Measurements from ENCODE around the gene ADGRF4.

Gene ADGRF4

GRCh38 chr6:47681201-47681990 lies 17.0 kb upstream of the ADGRF4 start:
- no peak for DNase-seq (ENCODE audit: low read depth in 2 of 2)

DNA sequence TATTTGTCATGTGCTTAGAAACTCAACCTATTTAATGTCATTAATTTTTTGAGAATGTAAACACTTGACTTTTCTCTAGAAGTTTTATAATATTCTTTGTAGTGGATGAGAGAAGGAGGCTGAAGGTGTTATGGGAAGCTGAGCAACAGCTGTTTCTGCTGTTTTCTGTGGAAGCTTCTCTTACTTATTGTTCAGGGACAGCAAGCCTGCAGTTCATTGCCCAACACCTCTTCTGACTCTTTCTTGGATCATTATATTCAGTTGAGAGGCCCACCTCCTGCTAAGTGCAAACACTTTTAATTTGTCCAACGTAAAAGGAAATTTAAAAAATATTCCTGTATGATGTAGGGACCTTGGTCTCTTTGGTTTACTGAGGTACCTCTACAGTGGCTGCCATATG lies 12.0 kb upstream of the ADGRF4 start:
- DNase-seq (ENCODE audit: low read depth in 2 of 2): no peak

DNA sequence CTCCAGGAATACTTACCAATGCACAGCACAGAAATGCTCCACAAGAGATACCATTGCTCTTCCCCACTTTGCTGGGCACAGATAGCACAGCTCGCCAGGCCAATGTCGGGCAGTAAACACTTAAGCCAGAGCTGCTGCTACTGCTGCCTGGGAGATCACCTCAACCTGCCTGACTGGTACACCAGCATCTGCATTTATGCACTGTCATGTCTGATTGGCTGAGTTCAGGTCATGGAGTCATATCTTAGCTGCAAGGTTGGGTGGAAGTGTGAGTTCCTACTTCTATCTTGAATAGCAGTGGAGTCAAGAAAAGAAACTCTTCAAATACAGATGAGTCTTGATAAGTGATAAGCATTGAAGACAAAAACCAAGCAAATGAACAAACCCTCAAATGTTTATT lies 10.9 kb upstream of the ADGRF4 start:
- DNase-seq (ENCODE audit: low read depth in 2 of 2): no peak

- DNase-seq (ENCODE audit: low read depth in 2 of 2): no peak
Measured at GRCh38 chr6:47690214-47690613, 8.2 kb upstream of the ADGRF4 start.

DNA sequence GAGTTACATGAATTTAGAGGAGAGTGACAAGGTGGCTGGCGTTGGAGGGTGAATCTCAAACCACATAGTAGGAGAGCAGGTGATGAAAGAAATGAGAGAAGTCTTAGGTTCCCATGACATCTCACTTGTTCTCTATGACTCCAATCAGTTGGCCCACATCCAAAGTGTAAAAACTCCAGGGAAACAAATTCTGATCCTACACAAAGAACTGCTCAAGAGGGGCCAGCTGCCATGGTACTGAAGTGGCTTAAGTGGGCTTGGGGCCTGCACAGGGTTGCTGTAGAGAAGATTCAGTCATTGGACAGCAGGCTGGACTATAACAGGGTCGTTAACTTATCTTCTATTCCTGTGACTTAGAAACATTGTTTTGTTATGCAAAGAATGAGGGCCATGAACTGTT lies 7.6 kb upstream of the ADGRF4 start:
- DNase-seq (ENCODE audit: low read depth in 2 of 2): no peak

DNA sequence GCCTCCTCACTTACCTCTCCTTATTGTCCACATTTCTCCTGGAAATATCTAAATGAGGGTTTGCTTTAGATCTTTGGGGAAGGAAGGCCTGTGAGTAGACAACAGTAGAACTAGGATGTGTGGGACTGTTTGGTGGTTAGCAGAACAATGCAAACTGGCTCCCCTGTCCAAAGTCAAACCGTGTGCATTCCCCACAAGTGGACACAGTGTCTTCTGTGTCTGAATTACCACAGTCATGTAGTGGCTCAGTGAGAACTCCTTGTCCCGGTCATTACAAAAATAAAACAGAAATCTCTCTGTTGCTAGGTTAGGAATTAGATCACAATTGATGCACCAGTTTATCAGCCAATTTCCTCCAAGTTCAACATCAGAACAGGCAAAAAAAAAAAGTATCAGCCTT lies 455 bp upstream of the ADGRF4 start:
- no peak for DNase-seq (ENCODE audit: low read depth in 2 of 2)

DNA sequence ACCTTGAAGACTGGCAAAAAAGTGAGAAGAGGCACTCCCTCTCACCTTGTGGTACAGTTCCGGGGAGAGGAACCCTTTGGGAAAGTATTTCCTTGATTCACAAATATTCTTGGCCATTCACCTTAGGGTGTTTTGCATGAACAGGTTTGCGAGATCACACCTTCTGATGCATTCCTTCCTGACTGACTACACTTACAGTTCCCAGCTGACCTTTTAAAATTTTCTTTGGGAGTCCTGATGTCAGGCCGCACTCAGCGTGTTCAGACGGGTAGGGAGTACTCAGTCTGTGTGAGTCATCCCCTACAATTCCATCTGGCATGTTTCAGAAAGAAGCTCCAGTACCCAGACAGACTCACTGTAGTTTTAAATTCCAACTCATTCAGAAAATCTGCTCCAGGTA lies 1.7 kb downstream of the ADGRF4 start:
- DNase-seq (ENCODE audit: low read depth in 2 of 2): no peak

DNA sequence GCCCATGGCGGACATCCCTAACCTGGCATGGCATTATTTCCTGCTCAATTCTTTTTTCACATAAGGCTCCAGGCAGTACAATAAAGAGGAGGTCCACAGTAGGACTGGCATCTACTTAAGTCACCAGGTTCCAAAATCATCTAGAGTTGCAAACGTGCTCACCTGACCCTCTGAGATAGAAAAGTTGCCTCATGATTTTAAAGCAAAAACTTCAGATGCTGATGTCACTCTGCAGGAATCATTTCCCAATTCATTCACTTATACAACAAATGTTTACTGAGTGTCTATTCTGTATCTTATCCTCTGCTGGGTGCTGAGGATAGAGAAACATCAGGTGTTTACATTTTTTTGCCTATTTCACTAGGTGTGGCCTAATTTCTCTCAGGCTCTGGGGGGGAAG lies 2.2 kb downstream of the ADGRF4 start:
- no peak for DNase-seq (ENCODE audit: low read depth in 2 of 2)

GRCh38 chr6:47701363-47701762 lies 3.0 kb downstream of the ADGRF4 start:
- DNase-seq (ENCODE audit: low read depth in 2 of 2): no peak

GRCh38 chr6:47709160-47709559 lies 10.8 kb downstream of the ADGRF4 start:
- no peak for DNase-seq (ENCODE audit: low read depth in 2 of 2)

DNA sequence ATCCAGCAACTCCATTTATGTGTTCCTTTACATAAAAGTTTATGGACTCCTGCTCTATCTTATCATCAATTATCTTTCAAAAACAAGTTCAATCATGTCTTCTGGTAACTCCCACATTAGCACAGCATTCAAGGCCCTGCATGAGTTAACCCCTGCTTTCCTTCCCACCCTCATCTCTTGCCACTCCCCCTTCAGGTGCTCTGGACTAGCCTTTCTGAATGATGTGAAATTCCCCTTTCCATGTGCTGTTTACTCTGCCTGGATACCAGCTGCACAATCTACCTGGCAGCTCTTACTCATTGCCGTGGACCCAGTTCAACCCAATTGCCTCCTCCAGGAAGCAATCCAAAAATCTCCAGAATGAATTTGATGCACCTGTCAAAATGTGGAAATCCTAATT lies 11.9 kb downstream of the ADGRF4 start:
- no peak for DNase-seq (ENCODE audit: low read depth in 2 of 2)

DNA sequence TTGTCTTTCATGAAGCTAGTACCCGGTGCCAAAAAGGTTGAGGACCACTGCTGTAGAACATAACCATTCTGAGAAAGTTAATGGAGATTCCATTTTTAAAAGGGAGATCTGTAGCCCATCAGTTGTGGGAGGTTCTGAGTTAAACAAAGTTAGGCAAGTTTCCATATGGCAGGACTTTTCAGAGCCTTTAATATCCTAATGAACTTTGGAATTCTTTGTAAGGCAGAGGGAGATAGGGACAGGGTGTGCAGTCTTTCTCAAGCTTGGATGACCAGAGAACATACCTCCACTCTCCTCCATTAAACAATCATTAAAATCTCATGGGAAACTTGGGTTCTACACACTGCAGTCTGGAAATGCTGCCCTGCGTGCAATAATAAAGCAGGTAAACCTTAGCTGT lies 14.8 kb downstream of the ADGRF4 start:
- DNase-seq (ENCODE audit: low read depth in 2 of 2): no peak

DNA sequence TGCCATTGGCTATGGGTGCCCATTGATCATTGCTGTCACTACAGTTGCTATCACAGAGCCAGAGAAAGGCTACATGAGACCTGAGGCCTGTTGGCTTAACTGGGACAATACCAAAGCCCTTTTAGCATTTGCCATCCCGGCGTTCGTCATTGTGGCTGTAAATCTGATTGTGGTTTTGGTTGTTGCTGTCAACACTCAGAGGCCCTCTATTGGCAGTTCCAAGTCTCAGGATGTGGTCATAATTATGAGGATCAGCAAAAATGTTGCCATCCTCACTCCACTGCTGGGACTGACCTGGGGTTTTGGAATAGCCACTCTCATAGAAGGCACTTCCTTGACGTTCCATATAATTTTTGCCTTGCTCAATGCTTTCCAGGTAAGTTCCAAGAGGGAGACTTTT lies 16.4 kb downstream of the ADGRF4 start:
- DNase-seq (ENCODE audit: low read depth in 2 of 2): no peak

- DNase-seq (ENCODE audit: low read depth in 2 of 2): no peak
Measured at GRCh38 chr6:47715782-47716181, 17.4 kb downstream of the ADGRF4 start.

DNA sequence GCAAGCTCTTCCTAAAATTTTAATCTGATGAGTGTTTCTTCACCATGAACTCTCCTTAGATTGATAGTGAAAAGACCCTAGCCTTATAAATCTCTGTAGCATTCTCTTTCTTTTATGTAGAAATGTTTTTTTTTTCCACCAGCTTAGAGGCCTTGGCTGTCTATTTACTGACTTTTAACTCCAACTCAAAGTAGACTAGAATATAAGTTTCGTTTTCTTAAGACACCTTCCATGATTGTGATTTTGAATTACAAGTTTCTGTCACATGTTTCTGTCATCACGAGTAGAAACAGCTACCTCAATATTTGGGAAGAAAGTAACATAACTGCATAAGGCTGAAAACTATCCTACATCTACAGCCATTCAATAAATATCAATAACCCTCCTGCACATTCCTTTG lies 17.8 kb downstream of the ADGRF4 start:
- DNase-seq (ENCODE audit: low read depth in 2 of 2): no peak

GRCh38 chr6:47718571-47718970 lies 20.2 kb downstream of the ADGRF4 start:
- DNase-seq (ENCODE audit: low read depth in 2 of 2): no peak

- DNase-seq (ENCODE audit: low read depth in 2 of 2): no peak
Measured at GRCh38 chr6:47721189-47721588, 22.8 kb downstream of the ADGRF4 start.

DNA sequence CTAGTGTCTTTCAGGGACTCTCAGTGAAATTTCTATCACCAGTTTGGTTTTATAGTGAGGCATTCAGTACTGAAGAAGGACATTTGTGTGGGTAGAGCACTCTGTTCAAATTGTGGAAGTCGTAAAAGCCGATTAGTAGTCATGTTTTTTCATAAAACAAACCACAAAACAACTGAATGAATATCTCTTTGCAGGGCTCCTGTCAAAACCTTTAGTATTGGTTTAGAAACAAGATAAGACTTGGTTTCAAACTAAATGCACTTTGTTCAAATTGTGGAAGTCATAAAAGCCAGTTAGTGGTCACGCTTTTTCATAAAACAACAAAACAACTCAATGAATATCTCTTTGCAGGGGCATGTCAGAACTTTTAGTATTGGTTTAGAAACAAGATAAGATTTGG lies 23.8 kb downstream of the ADGRF4 start:
- DNase-seq (ENCODE audit: low read depth in 2 of 2): no peak

DNA sequence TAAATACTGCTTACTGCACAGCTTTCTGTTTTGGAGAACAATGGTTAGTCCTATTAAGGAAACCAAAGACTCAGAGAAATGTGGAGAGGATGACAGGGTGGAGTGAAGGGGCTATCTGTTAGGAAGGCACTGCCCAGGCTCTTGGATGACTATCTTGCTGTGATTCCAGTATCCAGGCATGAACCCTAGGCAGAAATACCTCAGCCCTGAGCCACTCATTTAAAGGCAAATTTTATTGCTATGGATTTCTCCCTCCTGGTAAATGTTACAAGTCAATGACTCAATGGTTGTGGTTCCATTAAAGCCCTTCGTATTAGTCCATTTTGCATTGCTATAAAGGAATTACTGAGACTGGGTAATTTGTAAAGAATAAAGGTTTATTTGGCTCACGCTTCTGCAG lies 25.9 kb downstream of the ADGRF4 start:
- DNase-seq (ENCODE audit: low read depth in 2 of 2): no peak

DNA sequence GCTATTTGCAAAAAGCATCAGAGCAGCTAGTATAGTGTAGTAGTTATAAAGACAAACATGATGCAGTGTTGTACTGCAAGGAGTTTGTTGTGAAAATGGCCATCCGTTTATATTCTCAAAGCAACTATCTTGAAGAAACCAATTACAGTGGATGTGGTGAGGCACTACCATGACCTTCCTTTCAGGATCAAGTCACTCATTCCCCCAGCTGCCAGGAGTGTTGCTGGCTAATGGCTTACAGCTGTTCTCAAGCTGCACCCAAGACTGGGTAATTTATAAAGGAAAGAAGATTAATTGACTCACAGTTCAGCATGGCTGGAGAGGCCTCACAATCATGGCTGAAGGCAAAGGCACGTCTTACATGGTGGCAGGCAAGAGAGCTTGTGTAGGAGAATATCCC lies 29.0 kb downstream of the ADGRF4 start:
- no peak for DNase-seq (ENCODE audit: low read depth in 2 of 2)

DNA sequence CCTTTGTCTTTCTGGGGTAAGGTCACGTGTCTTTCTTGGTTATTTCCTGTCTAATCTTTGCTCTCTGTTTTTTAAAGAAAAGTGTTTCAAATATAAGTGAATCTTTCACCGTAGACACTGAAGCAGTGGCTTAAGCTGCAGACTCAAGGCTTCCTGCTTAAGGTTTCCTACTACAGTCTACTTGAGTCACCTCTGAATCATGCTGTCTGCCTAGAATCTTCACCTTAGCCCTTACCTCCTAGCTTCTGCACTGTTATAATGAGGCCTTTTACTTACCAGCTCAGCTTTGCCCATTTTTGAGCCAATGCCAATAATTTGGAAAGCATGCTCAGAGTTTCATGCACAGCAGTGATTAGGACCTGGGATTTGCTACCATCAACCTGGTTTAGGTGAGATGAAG lies 30.6 kb downstream of the ADGRF4 start:
- no peak for DNase-seq (ENCODE audit: low read depth in 2 of 2)

GRCh38 chr6:47729457-47729856 lies 31.1 kb downstream of the ADGRF4 start:
- DNase-seq (ENCODE audit: low read depth in 2 of 2): no peak

- DNase-seq (ENCODE audit: low read depth in 2 of 2): no peak
Measured at GRCh38 chr6:47733879-47734558, 35.6 kb downstream of the ADGRF4 start.
